ENCODE data around the gene RAD51B. TPM values are rescaled to one million over a fixed set of nuclear protein-coding genes. Genes with fewer than 3 reads are reported as not detected.

The RAD51B gene
- total and polyA plus RNA-seq, 3 donors from 2014 or later, result 5.5 to 22.5 (median 19.1) TPM

DNA sequence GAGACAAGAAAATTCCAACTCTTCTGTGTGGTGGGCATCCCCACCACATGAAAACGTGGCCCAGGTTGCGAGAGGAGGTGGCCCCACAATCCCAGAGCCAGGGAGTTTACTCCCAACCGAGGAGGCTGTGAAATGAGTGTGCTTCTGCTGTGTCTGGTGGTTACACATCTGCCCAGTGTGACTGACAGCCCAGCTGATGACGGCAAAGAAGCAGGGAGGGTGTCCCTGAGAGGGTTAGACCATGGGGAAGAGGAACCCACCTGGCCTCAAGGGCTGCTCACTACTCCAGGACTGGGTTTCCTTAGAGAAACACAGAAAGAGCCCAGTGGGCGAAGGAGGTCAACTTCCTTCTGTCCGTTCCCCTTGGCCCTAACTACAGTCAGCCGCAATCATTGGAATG, 948.7 kb downstream of the RAD51B start:
- WGBS, 2 donors, result 84 to 96% methylated on average over 6 to 7 of the region's 7 CpGs
- intact Hi-C loops (cut with DNase I; ENCODE audit: low total_unique reads), result no loop called here

DNA sequence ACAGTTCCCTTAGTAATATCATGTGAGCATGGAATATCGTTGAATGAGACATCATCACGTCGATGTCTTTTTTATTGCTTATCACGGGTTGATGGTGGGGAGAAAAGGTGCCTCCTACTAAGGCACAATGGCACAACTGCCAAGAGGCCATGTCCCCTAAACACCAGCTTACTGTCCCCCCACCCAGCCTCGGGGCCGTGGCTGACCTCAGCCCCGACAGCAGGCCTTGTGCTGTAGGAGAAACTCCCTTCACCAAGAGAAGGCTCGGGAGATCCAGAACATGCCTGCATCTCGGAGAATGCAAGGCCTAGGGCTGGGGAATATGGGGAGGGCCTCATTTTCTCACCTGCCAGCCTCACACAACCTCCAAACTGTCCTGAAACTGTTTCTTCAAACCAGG, 950.5 kb downstream of the RAD51B start:
- peaks cover 24% of the 10 kb centered on the region for H3K4me1 ChIP-seq
- WGBS, 2 donors, result 92 to 94% methylated on average over 4 to 9 of the region's 9 CpGs
- intact Hi-C loops (cut with DNase I; ENCODE audit: low total_unique reads), result no loop called here

More for the DNA sequence above, 948.7 kb downstream of the RAD51B start:
- TF ChIP-seq, protein P1, sequence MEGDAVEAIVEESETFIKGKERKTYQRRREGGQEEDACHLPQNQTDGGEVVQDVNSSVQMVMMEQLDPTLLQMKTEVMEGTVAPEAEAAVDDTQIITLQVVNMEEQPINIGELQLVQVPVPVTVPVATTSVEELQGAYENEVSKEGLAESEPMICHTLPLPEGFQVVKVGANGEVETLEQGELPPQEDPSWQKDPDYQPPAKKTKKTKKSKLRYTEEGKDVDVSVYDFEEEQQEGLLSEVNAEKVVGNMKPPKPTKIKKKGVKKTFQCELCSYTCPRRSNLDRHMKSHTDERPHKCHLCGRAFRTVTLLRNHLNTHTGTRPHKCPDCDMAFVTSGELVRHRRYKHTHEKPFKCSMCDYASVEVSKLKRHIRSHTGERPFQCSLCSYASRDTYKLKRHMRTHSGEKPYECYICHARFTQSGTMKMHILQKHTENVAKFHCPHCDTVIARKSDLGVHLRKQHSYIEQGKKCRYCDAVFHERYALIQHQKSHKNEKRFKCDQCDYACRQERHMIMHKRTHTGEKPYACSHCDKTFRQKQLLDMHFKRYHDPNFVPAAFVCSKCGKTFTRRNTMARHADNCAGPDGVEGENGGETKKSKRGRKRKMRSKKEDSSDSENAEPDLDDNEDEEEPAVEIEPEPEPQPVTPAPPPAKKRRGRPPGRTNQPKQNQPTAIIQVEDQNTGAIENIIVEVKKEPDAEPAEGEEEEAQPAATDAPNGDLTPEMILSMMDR (IDR thresholded peaks at IDR 0.05), result no peak
- no peak for TF ChIP-seq POLR2A (IDR thresholded peaks at IDR 0.05)
- no peak for DNase-seq
- no peak overlapping the region for H3K4me3 ChIP-seq
- no peak overlapping the region for H3K27ac ChIP-seq
- no peaks in the 10 kb centered on the region for H3K9me3 ChIP-seq
- no peaks in the 10 kb centered on the region for H3K27me3 ChIP-seq
- H3K36me3 ChIP-seq (ENCODE audit: low read depth, missing control alignments), result no peaks in the 10 kb centered on the region
- H3K4me1 ChIP-seq, result peaks cover 36% of the 10 kb centered on the region

GRCh38 chr14:68770553-68771286, 951.1 kb downstream of the RAD51B start:
- H3K4me3 ChIP-seq, result no peak overlapping the region
- WGBS, 2 donors, result 88 to 90% methylated on average over 7 to 11 of the region's 11 CpGs
- no peak for TF ChIP-seq POLR2A (IDR thresholded peaks at IDR 0.05)
- TF ChIP-seq, protein P1 (IDR thresholded peaks at IDR 0.05), result no peak
- no peak overlapping the region for H3K27ac ChIP-seq
- intact Hi-C loops (cut with DNase I; ENCODE audit: low total_unique reads), result no loop called here
- H3K9me3 ChIP-seq, result no peaks in the 10 kb centered on the region
- no peak for DNase-seq
- peaks cover 19% of the 10 kb centered on the region for H3K4me1 ChIP-seq
- no peaks in the 10 kb centered on the region for H3K27me3 ChIP-seq
- no peaks in the 10 kb centered on the region for H3K36me3 ChIP-seq (ENCODE audit: low read depth, missing control alignments)

More for the DNA sequence above, 950.5 kb downstream of the RAD51B start:
- Histone ChIP-seq H3K27ac (no peak overlapping the region), H3K9me3 (no peaks in the 10 kb centered on the region), H3K4me3 (no peak overlapping the region), H3K36me3 (ENCODE audit: low read depth, missing control alignments) (no peaks in the 10 kb centered on the region), H3K27me3 (no peaks in the 10 kb centered on the region)
- no peak for TF ChIP-seq POLR2A (IDR thresholded peaks at IDR 0.05)
- TF ChIP-seq, protein P1 (IDR thresholded peaks at IDR 0.05), result no peak
- DNase-seq, result no peak

GRCh38 chr14:68771631-68772030, 952.1 kb downstream of the RAD51B start:
- 62 to 72% methylated on average over 10 of the region's 10 CpGs for WGBS, 2 donors
- no peak for DNase-seq
- no peaks in the 10 kb centered on the region for H3K27me3 ChIP-seq
- intact Hi-C loops (cut with DNase I; ENCODE audit: low total_unique reads), result no loop called here
- no peaks in the 10 kb centered on the region for H3K9me3 ChIP-seq
- no peak overlapping the region for H3K4me3 ChIP-seq
- no peaks in the 10 kb centered on the region for H3K36me3 ChIP-seq (ENCODE audit: low read depth, missing control alignments)
- peaks cover 11% of the 10 kb centered on the region for H3K4me1 ChIP-seq
- peak overlapping the region in 1 of 2 donors; percentile 69 for H3K27ac ChIP-seq
- TF ChIP-seq, protein P1 (IDR thresholded peaks at IDR 0.05), result no peak
- TF ChIP-seq POLR2A (IDR thresholded peaks at IDR 0.05), result no peak
